ENCODE measurements around the gene TPM4.

DNA sequence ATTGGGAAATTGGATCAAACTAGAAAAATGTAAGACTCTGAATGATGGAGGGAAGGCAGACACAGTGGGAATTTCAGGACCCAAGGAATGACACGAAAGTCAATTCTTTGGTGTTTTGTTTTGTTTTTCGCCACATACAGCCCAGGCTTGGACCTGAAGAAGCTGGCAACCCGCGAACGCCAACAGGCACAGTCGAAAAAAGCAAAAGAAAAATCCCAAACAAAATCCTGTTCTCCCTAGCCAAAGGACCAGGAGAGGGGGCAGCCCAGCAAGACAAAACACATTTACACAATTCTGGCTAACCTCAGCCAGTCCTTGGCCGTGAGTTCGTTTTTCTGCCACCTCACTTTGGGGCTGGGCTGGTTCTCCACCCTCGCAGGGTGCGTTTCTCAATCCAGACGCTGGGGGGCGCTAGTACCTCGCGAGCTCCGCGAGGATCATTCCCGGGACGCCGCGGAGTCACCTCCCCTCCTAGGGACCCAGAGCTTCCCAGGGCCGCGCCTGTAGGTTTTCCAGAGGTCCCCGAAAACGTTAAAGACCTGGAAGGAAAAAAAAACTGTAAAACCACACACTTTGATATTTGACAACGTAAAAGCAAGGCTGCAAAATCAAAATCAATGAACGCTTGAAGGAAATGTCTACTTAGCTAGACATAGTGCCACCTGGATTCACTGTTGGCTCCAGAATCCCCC is 34.9 kb upstream of the TPM4 start:
- TF ChIP-seq, protein P1, sequence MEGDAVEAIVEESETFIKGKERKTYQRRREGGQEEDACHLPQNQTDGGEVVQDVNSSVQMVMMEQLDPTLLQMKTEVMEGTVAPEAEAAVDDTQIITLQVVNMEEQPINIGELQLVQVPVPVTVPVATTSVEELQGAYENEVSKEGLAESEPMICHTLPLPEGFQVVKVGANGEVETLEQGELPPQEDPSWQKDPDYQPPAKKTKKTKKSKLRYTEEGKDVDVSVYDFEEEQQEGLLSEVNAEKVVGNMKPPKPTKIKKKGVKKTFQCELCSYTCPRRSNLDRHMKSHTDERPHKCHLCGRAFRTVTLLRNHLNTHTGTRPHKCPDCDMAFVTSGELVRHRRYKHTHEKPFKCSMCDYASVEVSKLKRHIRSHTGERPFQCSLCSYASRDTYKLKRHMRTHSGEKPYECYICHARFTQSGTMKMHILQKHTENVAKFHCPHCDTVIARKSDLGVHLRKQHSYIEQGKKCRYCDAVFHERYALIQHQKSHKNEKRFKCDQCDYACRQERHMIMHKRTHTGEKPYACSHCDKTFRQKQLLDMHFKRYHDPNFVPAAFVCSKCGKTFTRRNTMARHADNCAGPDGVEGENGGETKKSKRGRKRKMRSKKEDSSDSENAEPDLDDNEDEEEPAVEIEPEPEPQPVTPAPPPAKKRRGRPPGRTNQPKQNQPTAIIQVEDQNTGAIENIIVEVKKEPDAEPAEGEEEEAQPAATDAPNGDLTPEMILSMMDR (conservative IDR thresholded peaks at IDR 0.05) = peak; percentile 100
- no peak for TF ChIP-seq EZH2 (IDR thresholded peaks at IDR 0.05; ENCODE audit: low read depth)

All from PC-9 (cell line).